ENCODE data around the gene AGBL1.

DNA sequence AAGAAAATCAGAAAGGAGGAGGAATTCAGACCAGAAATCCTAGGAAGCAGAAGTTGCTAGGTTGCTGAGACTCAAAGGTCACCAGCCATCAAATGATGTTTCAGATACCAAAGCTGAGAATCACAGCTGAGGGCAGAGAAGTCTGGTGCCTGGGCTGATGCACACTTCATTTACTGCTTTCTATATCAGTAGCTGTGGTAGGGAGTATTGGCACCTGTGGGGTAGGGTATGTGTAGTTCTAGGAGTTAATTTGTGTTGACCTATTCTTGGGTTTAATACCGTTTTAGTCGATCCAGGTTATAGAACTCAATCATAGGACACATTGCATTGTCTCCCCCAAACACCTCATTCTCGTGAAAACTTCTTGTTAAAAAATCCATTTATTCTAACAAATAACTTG is 529.6 kb downstream of the AGBL1 start:
- TF ChIP-seq, protein P1, sequence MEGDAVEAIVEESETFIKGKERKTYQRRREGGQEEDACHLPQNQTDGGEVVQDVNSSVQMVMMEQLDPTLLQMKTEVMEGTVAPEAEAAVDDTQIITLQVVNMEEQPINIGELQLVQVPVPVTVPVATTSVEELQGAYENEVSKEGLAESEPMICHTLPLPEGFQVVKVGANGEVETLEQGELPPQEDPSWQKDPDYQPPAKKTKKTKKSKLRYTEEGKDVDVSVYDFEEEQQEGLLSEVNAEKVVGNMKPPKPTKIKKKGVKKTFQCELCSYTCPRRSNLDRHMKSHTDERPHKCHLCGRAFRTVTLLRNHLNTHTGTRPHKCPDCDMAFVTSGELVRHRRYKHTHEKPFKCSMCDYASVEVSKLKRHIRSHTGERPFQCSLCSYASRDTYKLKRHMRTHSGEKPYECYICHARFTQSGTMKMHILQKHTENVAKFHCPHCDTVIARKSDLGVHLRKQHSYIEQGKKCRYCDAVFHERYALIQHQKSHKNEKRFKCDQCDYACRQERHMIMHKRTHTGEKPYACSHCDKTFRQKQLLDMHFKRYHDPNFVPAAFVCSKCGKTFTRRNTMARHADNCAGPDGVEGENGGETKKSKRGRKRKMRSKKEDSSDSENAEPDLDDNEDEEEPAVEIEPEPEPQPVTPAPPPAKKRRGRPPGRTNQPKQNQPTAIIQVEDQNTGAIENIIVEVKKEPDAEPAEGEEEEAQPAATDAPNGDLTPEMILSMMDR (IDR thresholded peaks at IDR 0.05) = no peak
- no peak for TF ChIP-seq EP300 (IDR thresholded peaks at IDR 0.05; ENCODE audit: low read depth)

Measured in transverse colon (tissue), 3 donors.